Prostate gland (tissue), 2 donors: ENCODE results near the gene NUP50. TPM values are rescaled to one million over a fixed set of nuclear protein-coding genes. Genes with fewer than 3 reads are reported as not detected.
A peak's percentile ranks its signal among the peaks of the same experiment; 100 is the strongest.

Experiments used
- DNase-seq: peaks from one replicate; pipeline ENCODE4 v3.0.0-alpha.2; 2019; ENCODE audit warnings: low spot score
- H3K27ac ChIP-seq, 2 donors: fragments of 200-600 bp; sonication (generic); 2 replicates each; pipeline ENCODE4 v1.5.1; 2017 to 2019
- H3K27me3 ChIP-seq: fragments of 200-600 bp; sonication (generic); replicated peaks from 2 replicates; pipeline ENCODE4 v1.5.1; 2019; ENCODE audit not compliant: insufficient read depth
- H3K36me3 ChIP-seq, 2 donors: fragments of 200-600 bp; sonication (generic); 1 replicate in 1 of 2; 2 replicates in 1 of 2; pipeline versions ENCODE4 v1.5.1 to v1.8.1; 2017 to 2019
- H3K4me1 ChIP-seq: fragments of 200-600 bp; sonication (generic); replicated peaks from 2 replicates; pipeline ENCODE4 v1.5.1; 2019
- H3K4me3 ChIP-seq, 2 donors: fragments of 200-600 bp; sonication (generic); 2 replicates each; pipeline ENCODE4 v1.5.1; 2017 to 2019
- H3K9me3 ChIP-seq: fragments of 200-600 bp; sonication (generic); 2 replicates; pipeline ENCODE4 v1.5.1; 2017
- CTCF ChIP-seq, 4 experiments: fragments of 200-600 bp in 2 of 4; fragments of 450-650 bp in 2 of 4; sonication (generic) in 2 of 4; IDR thresholded peaks; 1 replicate in 3 of 4; 2 replicates in 1 of 4; pipeline ENCODE4 v1.5.1; 2016 to 2019; ENCODE audit warnings: antibody characterized with exemption in 4 of 4, mild to moderate bottlenecking in 2 of 4, moderate library complexity in 2 of 4
- POLR2A ChIP-seq: fragments of 450-650 bp; IDR thresholded peaks from one replicate; pipeline ENCODE4 v1.6.1; 2016; ENCODE audit warnings: antibody characterized with exemption, mild to moderate bottlenecking
- POLR2AphosphoS5 ChIP-seq: sonication (generic); formaldehyde crosslinking; IDR thresholded peaks from one replicate; pipeline ENCODE4 v1.6.1; 2017; ENCODE audit warnings: antibody characterized with exemption
- WGBS: methylation state at CpG from one replicate; pipeline ENCODE4 v1.1.5; 2018; 5-methylcytosine and 5-hydroxymethylcytosine counted together
- intact Hi-C: fragments of 100-400 bp; cut with DNase I; formaldehyde crosslinking; loops from one replicate; pipeline ENCODE4 v1.14.2; 2022
- microRNA counts, 2 donors: library from miRNA; unstranded; fragments of <30 nt; microRNA quantifications; one replicate each; lab custom pipeline; 2016 to 2017
- microRNA-seq: library from miRNA; unstranded; fragments of <30 nt; microRNA quantifications from one replicate; pipeline ENCODE4, GENCODE V29; 2016
- small RNA-seq, 2 donors: library from RNA; depleted of rRNA; stranded (forward); fragments of <200 nt; gene quantifications; one replicate each; pipeline ENCODE3, GENCODE V24; 2016
- total RNA-seq, 2 donors: library from RNA; depleted of rRNA; stranded (reverse); fragments of >200 nt; gene quantifications; one replicate each; pipeline ENCODE4 v1.1.0, GENCODE V29; 2016

Gene NUP50
- total RNA-seq, 2 donors from 2014 or later, result 51.4 to 101 TPM

- TF ChIP-seq POLR2A (no peak), CTCF (IDR thresholded peaks at IDR 0.05) (no peak), POLR2AphosphoS5 (no peak)
- no peak overlapping the region for H3K4me3 ChIP-seq
- 87% methylated on average over 15 of the region's 15 CpGs for WGBS
- H3K36me3 ChIP-seq, result no peaks in the 10 kb centered on the region
- H3K4me1 ChIP-seq, result peaks cover 6% of the 10 kb centered on the region
- no peaks in the 10 kb centered on the region for H3K27me3 ChIP-seq
- H3K27ac ChIP-seq, result no peak overlapping the region
- intact Hi-C loops, result no loop called here
- no peaks in the 10 kb centered on the region for H3K9me3 ChIP-seq
- no peak for DNase-seq
These were observed 73.6 kb downstream of the NUP50 start for GRCh38 chr22:45237065-45237990.

MicroRNAs encoded within 50 kb of the gene (microRNA counts, 767-probe panel; counts per million panel counts)
- microRNA hsa-miR-1249 (lab: Ali Mortazavi, UCI), result 0 to 431 counts per million in 2 donors

Small RNA genes within 50 kb of the gene (microRNA-seq; reads per million reads assigned to microRNA genes)
- 12.0 reads per million, percentile 54 among the genes with 10 or more reads in this experiment for gene MIR1249

Small RNA genes within 50 kb of the gene (small RNA-seq; reads per million reads assigned to genes)
- 0.81 to 1.3 reads per million in 2 donors for gene MIR1249

Other genes with a start within 250 kb of the NUP50 start
- 10 to 100 TPM in 1 of 2 donors, 1 to 10 TPM in 1; 9.7 to 27.3 TPM for gene PHF21B, start 153.9 kb upstream of the NUP50 start, total RNA-seq
- 10 to 100 TPM; 29.1 to 55.1 TPM for gene KIAA0930, start 77.0 kb downstream of the NUP50 start, total RNA-seq
- gene UPK3A, start 121.0 kb downstream of the NUP50 start, total RNA-seq, result 100 to 1,000 TPM in 1 of 2 donors, 10 to 100 TPM in 1; 12.6 to 103 TPM
- 100 to 1,000 TPM in 1 of 2 donors, 10 to 100 TPM in 1; 60.8 to 215 TPM for gene FAM118A, start 146.0 kb downstream of the NUP50 start, total RNA-seq
- 1 to 10 TPM in 1 of 2 donors, not detected in 1; 8.2 TPM for gene SMC1B, start 249.7 kb downstream of the NUP50 start, total RNA-seq
- 1 to 10 TPM; 6.0 to 7.4 TPM for gene RIBC2, start 249.8 kb downstream of the NUP50 start, total RNA-seq